Measurements from ENCODE around the gene HABP2. TPM values are rescaled to one million over a fixed set of nuclear protein-coding genes. Genes with fewer than 3 reads are reported as not detected.

Gene HABP2
- total and polyA plus RNA-seq, 2 experiments from 2014 or later, result not detected

DNA sequence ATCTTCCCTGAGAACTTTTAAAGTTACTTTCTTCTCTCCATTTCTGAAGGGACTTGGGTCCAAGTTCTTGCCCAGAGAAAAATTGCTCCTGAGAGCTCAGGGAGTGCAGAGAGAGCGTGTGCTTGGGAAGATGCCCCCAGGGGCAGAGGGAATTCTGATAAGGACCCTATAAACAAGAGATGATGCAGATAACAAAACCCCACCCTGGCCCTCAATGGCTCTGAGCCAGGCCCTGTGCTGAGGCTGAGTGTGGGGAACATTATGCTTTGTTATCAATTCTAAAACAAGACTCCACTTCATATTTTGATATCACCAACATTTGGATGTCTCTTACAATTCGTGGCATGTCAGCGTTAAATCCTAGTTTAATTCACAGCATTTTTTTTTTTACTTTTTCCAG is 34.4 kb upstream of the HABP2 start:
- Histone ChIP-seq H2AFZ (no peak overlapping the region), H3K9me2 (ENCODE audit: insufficient read depth) (no peaks in the 10 kb centered on the region), H3K79me2 (replicated peaks; ENCODE audit: insufficient read depth) (no peaks in the 10 kb centered on the region), H3K4me3 (no peak overlapping the region), H3K27me3 (ENCODE audit: insufficient read depth) (no peaks in the 10 kb centered on the region), H4K20me1 (replicated peaks; ENCODE audit: insufficient read depth) (no peaks in the 10 kb centered on the region), H3K36me3 (ENCODE audit: insufficient read depth) (no peaks in the 10 kb centered on the region), H3K27ac (ENCODE audit: low read depth) (no peak overlapping the region), H3K4me2 (no peak overlapping the region), H3K4me1 (ENCODE audit: insufficient read depth) (no peaks in the 10 kb centered on the region), H3F3A (replicated peaks; ENCODE audit: low read depth) (no peaks in the 10 kb centered on the region)
- DNase-seq (ENCODE audit: low spot score) (no peak), ATAC-seq (no peak)
- H3K36me3 Mint-ChIP-seq (ENCODE audit: low read depth), result no peaks in the 10 kb centered on the region; the same call in 1 of the 3 replicates
- TF ChIP-seq EZH2phosphoT487 (IDR thresholded peaks at IDR 0.05; ENCODE audit: unreplicated experiment) (no peak), NANOG (IDR thresholded peaks at IDR 0.05; ENCODE audit: borderline replicate concordance) (no peak), ZNF331 (CRISPR knock-in tag; IDR thresholded peaks at IDR 0.05; ENCODE audit: low read depth) (no peak), POLR2AphosphoS5 (IDR thresholded peaks at IDR 0.05; ENCODE audit: low read depth) (no peak), JUNB (IDR thresholded peaks at IDR 0.05; ENCODE audit: unreplicated experiment) (no peak), EZH2 (IDR thresholded peaks at IDR 0.05; ENCODE audit: low read depth, unreplicated experiment) (no peak), CREB1 (CRISPR knock-in tag; IDR thresholded peaks at IDR 0.05; ENCODE audit: low read depth) (no peak), ZNF114 (CRISPR knock-in tag; IDR thresholded peaks at IDR 0.05) (no peak), STAT1 (IDR thresholded peaks at IDR 0.05; ENCODE audit: unreplicated experiment) (no peak)
- TF ChIP-seq, protein P1, sequence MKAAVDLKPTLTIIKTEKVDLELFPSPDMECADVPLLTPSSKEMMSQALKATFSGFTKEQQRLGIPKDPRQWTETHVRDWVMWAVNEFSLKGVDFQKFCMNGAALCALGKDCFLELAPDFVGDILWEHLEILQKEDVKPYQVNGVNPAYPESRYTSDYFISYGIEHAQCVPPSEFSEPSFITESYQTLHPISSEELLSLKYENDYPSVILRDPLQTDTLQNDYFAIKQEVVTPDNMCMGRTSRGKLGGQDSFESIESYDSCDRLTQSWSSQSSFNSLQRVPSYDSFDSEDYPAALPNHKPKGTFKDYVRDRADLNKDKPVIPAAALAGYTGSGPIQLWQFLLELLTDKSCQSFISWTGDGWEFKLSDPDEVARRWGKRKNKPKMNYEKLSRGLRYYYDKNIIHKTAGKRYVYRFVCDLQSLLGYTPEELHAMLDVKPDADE (IDR thresholded peaks at IDR 0.05), result no peak
- TF ChIP-seq, protein P2, sequence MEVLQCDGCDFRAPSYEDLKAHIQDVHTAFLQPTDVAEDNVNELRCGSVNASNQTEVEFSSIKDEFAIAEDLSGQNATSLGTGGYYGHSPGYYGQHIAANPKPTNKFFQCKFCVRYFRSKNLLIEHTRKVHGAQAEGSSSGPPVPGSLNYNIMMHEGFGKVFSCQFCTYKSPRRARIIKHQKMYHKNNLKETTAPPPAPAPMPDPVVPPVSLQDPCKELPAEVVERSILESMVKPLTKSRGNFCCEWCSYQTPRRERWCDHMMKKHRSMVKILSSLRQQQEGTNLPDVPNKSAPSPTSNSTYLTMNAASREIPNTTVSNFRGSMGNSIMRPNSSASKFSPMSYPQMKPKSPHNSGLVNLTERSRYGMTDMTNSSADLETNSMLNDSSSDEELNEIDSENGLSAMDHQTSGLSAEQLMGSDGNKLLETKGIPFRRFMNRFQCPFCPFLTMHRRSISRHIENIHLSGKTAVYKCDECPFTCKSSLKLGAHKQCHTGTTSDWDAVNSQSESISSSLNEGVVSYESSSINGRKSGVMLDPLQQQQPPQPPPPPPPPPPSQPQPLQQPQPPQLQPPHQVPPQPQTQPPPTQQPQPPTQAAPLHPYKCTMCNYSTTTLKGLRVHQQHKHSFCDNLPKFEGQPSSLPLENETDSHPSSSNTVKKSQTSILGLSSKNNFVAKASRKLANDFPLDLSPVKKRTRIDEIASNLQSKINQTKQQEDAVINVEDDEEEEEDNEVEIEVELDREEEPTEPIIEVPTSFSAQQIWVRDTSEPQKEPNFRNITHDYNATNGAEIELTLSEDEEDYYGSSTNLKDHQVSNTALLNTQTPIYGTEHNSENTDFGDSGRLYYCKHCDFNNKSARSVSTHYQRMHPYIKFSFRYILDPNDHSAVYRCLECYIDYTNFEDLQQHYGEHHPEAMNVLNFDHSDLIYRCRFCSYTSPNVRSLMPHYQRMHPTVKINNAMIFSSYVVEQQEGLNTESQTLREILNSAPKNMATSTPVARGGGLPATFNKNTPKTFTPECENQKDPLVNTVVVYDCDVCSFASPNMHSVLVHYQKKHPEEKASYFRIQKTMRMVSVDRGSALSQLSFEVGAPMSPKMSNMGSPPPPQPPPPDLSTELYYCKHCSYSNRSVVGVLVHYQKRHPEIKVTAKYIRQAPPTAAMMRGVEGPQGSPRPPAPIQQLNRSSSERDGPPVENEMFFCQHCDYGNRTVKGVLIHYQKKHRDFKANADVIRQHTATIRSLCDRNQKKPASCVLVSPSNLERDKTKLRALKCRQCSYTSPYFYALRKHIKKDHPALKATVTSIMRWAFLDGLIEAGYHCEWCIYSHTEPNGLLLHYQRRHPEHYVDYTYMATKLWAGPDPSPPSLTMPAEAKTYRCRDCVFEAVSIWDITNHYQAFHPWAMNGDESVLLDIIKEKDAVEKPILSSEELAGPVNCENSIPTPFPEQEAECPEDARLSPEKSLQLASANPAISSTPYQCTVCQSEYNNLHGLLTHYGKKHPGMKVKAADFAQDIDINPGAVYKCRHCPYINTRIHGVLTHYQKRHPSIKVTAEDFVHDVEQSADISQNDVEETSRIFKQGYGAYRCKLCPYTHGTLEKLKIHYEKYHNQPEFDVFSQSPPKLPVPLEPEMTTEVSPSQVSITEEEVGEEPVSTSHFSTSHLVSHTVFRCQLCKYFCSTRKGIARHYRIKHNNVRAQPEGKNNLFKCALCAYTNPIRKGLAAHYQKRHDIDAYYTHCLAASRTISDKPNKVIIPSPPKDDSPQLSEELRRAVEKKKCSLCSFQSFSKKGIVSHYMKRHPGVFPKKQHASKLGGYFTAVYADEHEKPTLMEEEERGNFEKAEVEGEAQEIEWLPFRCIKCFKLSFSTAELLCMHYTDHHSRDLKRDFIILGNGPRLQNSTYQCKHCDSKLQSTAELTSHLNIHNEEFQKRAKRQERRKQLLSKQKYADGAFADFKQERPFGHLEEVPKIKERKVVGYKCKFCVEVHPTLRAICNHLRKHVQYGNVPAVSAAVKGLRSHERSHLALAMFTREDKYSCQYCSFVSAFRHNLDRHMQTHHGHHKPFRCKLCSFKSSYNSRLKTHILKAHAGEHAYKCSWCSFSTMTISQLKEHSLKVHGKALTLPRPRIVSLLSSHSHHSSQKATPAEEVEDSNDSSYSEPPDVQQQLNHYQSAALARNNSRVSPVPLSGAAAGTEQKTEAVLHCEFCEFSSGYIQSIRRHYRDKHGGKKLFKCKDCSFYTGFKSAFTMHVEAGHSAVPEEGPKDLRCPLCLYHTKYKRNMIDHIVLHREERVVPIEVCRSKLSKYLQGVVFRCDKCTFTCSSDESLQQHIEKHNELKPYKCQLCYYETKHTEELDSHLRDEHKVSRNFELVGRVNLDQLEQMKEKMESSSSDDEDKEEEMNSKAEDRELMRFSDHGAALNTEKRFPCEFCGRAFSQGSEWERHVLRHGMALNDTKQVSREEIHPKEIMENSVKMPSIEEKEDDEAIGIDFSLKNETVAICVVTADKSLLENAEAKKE (CRISPR knock-in tag; IDR thresholded peaks at IDR 0.05), result no peak
- TF ChIP-seq, protein P3, sequence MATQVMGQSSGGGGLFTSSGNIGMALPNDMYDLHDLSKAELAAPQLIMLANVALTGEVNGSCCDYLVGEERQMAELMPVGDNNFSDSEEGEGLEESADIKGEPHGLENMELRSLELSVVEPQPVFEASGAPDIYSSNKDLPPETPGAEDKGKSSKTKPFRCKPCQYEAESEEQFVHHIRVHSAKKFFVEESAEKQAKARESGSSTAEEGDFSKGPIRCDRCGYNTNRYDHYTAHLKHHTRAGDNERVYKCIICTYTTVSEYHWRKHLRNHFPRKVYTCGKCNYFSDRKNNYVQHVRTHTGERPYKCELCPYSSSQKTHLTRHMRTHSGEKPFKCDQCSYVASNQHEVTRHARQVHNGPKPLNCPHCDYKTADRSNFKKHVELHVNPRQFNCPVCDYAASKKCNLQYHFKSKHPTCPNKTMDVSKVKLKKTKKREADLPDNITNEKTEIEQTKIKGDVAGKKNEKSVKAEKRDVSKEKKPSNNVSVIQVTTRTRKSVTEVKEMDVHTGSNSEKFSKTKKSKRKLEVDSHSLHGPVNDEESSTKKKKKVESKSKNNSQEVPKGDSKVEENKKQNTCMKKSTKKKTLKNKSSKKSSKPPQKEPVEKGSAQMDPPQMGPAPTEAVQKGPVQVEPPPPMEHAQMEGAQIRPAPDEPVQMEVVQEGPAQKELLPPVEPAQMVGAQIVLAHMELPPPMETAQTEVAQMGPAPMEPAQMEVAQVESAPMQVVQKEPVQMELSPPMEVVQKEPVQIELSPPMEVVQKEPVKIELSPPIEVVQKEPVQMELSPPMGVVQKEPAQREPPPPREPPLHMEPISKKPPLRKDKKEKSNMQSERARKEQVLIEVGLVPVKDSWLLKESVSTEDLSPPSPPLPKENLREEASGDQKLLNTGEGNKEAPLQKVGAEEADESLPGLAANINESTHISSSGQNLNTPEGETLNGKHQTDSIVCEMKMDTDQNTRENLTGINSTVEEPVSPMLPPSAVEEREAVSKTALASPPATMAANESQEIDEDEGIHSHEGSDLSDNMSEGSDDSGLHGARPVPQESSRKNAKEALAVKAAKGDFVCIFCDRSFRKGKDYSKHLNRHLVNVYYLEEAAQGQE (IDR thresholded peaks at IDR 0.05; ENCODE audit: unreplicated experiment), result no peak
- TF ChIP-seq, protein P4, sequence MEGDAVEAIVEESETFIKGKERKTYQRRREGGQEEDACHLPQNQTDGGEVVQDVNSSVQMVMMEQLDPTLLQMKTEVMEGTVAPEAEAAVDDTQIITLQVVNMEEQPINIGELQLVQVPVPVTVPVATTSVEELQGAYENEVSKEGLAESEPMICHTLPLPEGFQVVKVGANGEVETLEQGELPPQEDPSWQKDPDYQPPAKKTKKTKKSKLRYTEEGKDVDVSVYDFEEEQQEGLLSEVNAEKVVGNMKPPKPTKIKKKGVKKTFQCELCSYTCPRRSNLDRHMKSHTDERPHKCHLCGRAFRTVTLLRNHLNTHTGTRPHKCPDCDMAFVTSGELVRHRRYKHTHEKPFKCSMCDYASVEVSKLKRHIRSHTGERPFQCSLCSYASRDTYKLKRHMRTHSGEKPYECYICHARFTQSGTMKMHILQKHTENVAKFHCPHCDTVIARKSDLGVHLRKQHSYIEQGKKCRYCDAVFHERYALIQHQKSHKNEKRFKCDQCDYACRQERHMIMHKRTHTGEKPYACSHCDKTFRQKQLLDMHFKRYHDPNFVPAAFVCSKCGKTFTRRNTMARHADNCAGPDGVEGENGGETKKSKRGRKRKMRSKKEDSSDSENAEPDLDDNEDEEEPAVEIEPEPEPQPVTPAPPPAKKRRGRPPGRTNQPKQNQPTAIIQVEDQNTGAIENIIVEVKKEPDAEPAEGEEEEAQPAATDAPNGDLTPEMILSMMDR (conservative IDR thresholded peaks at IDR 0.05; ENCODE audit: low read depth in 2 of 2), result no peak
- no peaks in the 10 kb centered on the region; the same call in 2 of the 3 replicates for H3K9me3 Mint-ChIP-seq
- H3K4me3 Mint-ChIP-seq, result no peak overlapping the region
- no peak overlapping the region for H3K27ac Mint-ChIP-seq
- H3K4me1 Mint-ChIP-seq, result peaks cover 2% of the 10 kb centered on the region; the same call in 1 of the 3 replicates
- H3K27me3 Mint-ChIP-seq (ENCODE audit: insufficient read depth, low read depth, poor library complexity), result peaks cover 2% of the 10 kb centered on the region

All from GM23338 (cell line).